Measurements from ENCODE around the gene SYT11.

SYT11 gene

GRCh38 chr1:155899683-155900082 lies 40.3 kb downstream of the SYT11 start:
- H3K9ac ChIP-seq (ENCODE audit: insufficient read length), result no peak overlapping the region
- no peak overlapping the region for H3K4me3 ChIP-seq
- TF ChIP-seq FOXP2 (optimal IDR thresholded peaks at IDR 0.05; ENCODE audit: control extremely low read depth, extremely low read length, insufficient read depth) (no peak), EZH2 (IDR thresholded peaks at IDR 0.05) (no peak), POLR2AphosphoS5 (IDR thresholded peaks at IDR 0.05; ENCODE audit: borderline replicate concordance, low read depth, low read length) (no peak)
- H3K27ac ChIP-seq, result peak overlapping the region; percentile 40; the same call in 1 of the 2 replicates
- H3K9me3 ChIP-seq (ENCODE audit: low read depth, low read length), result no peaks in the 10 kb centered on the region
- DNase-seq (ENCODE audit: low read depth, low spot score), result no peak
- H3K36me3 ChIP-seq (ENCODE audit: insufficient read depth, low read length), result peaks cover 49% of the 10 kb centered on the region

GRCh38 chr1:155900161-155900560 lies 40.8 kb downstream of the SYT11 start:
- Histone ChIP-seq H3K36me3 (ENCODE audit: insufficient read depth, low read length) (peaks cover 53% of the 10 kb centered on the region), H3K4me3 (no peak overlapping the region), H3K9me3 (ENCODE audit: low read depth, low read length) (no peaks in the 10 kb centered on the region), H3K9ac (ENCODE audit: insufficient read length) (no peak overlapping the region), H3K27ac (0 out of 2 replicates have a peak overlapping the region, but pooled peaks have one; percentile 31)
- no peak for TF ChIP-seq EZH2 (IDR thresholded peaks at IDR 0.05)
- TF ChIP-seq FOXP2 (optimal IDR thresholded peaks at IDR 0.05; ENCODE audit: control extremely low read depth, extremely low read length, insufficient read depth), result no peak
- TF ChIP-seq POLR2AphosphoS5 (IDR thresholded peaks at IDR 0.05; ENCODE audit: borderline replicate concordance, low read depth, low read length), result no peak
- no peak for DNase-seq (ENCODE audit: low read depth, low spot score)

- Histone ChIP-seq H3K9ac (ENCODE audit: insufficient read length) (no peak overlapping the region), H3K9me3 (ENCODE audit: low read depth, low read length) (no peaks in the 10 kb centered on the region), H3K4me3 (no peak overlapping the region), H3K27ac (no peak overlapping the region), H3K36me3 (ENCODE audit: insufficient read depth, low read length) (peaks cover 66% of the 10 kb centered on the region)
- TF ChIP-seq EZH2 (IDR thresholded peaks at IDR 0.05) (no peak), POLR2AphosphoS5 (IDR thresholded peaks at IDR 0.05; ENCODE audit: borderline replicate concordance, low read depth, low read length) (no peak), FOXP2 (optimal IDR thresholded peaks at IDR 0.05; ENCODE audit: control extremely low read depth, extremely low read length, insufficient read depth) (no peak)
- DNase-seq (ENCODE audit: low read depth, low spot score), result no peak
These were observed 44.9 kb downstream of the SYT11 start for GRCh38 chr1:155904261-155904660.

GRCh38 chr1:155909894-155910293 lies 50.5 kb downstream of the SYT11 start:
- H3K9ac ChIP-seq (ENCODE audit: insufficient read length), result no peak overlapping the region
- H3K9me3 ChIP-seq (ENCODE audit: low read depth, low read length), result no peaks in the 10 kb centered on the region
- peak overlapping the region; percentile 1; the same call in 1 of the 2 replicates for H3K27ac ChIP-seq
- TF ChIP-seq EZH2 (IDR thresholded peaks at IDR 0.05), result no peak
- no peak for TF ChIP-seq FOXP2 (optimal IDR thresholded peaks at IDR 0.05; ENCODE audit: control extremely low read depth, extremely low read length, insufficient read depth)
- no peak for TF ChIP-seq POLR2AphosphoS5 (IDR thresholded peaks at IDR 0.05; ENCODE audit: borderline replicate concordance, low read depth, low read length)
- H3K4me3 ChIP-seq, result peak overlapping the region; percentile 91; the same call in 1 of the 2 replicates
- peaks cover 58% of the 10 kb centered on the region for H3K36me3 ChIP-seq (ENCODE audit: insufficient read depth, low read length)
- no peak for DNase-seq (ENCODE audit: low read depth, low spot score)

GRCh38 chr1:155910621-155911121 lies 51.3 kb downstream of the SYT11 start:
- H3K9me3 ChIP-seq (ENCODE audit: low read depth, low read length), result no peaks in the 10 kb centered on the region
- no peak for DNase-seq (ENCODE audit: low read depth, low spot score)

GRCh38 chr1:155911156-155912055 lies 52.0 kb downstream of the SYT11 start, which contains the start of gene RIT1:
RIT1 (minus strand) TSS chr1:155911349; CDS start chr1:155910761, 588 bp downstream.
- Histone ChIP-seq H3K9me3 (ENCODE audit: low read depth, low read length) (no peaks in the 10 kb centered on the region), H3K4me3 (peak within 1 kb of the TSS; percentile 91), H3K27ac (peak within 1 kb of the TSS; percentile 79), H3K9ac (ENCODE audit: insufficient read length) (peak within 1 kb of the TSS; percentile 77), H3K36me3 (ENCODE audit: insufficient read depth, low read length) (peaks cover 68% of the 10 kb centered on the region)
- TF ChIP-seq POLR2AphosphoS5 (IDR thresholded peaks at IDR 0.05; ENCODE audit: borderline replicate concordance, low read depth, low read length) (peak; percentile 82), EZH2 (IDR thresholded peaks at IDR 0.05) (no peak)
- no peak for DNase-seq (ENCODE audit: low read depth, low spot score)

More at GRCh38 chr1:155910621-155911121, 51.3 kb downstream of the SYT11 start:
- TF ChIP-seq POLR2AphosphoS5 (IDR thresholded peaks at IDR 0.05; ENCODE audit: borderline replicate concordance, low read depth, low read length), result no peak
- no peak for TF ChIP-seq EZH2 (IDR thresholded peaks at IDR 0.05)
- Histone ChIP-seq H3K36me3 (ENCODE audit: insufficient read depth, low read length) (peaks cover 61% of the 10 kb centered on the region), H3K9ac (ENCODE audit: insufficient read length) (peak overlapping the region; percentile 77), H3K4me3 (peak overlapping the region; percentile 91), H3K27ac (peak overlapping the region; percentile 79; the same call in 1 of the 2 replicates)

GRCh38 chr1:155912056-155912536 lies 52.7 kb downstream of the SYT11 start:
- TF ChIP-seq POLR2AphosphoS5 (IDR thresholded peaks at IDR 0.05; ENCODE audit: borderline replicate concordance, low read depth, low read length) (no peak; the same call in 1 of the 2 replicates), FOXP2 (optimal IDR thresholded peaks at IDR 0.05; ENCODE audit: control extremely low read depth, extremely low read length, insufficient read depth) (no peak), EZH2 (IDR thresholded peaks at IDR 0.05) (no peak)
- no peak for DNase-seq (ENCODE audit: low read depth, low spot score)
- no peak overlapping the region for H3K4me3 ChIP-seq
- H3K36me3 ChIP-seq (ENCODE audit: insufficient read depth, low read length), result peaks cover 74% of the 10 kb centered on the region
- no peak overlapping the region for H3K9ac ChIP-seq (ENCODE audit: insufficient read length)
- peak overlapping the region; percentile 79 for H3K27ac ChIP-seq
- no peaks in the 10 kb centered on the region for H3K9me3 ChIP-seq (ENCODE audit: low read depth, low read length)

GRCh38 chr1:155913969-155914757 lies 54.8 kb downstream of the SYT11 start:
- no peaks in the 10 kb centered on the region for H3K9me3 ChIP-seq (ENCODE audit: low read depth, low read length)
- H3K27ac ChIP-seq, result peak overlapping the region; percentile 79
- no peak for DNase-seq (ENCODE audit: low read depth, low spot score)
- H3K9ac ChIP-seq (ENCODE audit: insufficient read length), result no peak overlapping the region
- H3K36me3 ChIP-seq (ENCODE audit: insufficient read depth, low read length), result peaks cover 76% of the 10 kb centered on the region
- TF ChIP-seq POLR2AphosphoS5 (IDR thresholded peaks at IDR 0.05; ENCODE audit: borderline replicate concordance, low read depth, low read length) (no peak), FOXP2 (optimal IDR thresholded peaks at IDR 0.05; ENCODE audit: control extremely low read depth, extremely low read length, insufficient read depth) (no peak), EZH2 (IDR thresholded peaks at IDR 0.05) (no peak)
- no peak overlapping the region for H3K4me3 ChIP-seq
